ENCODE data around the gene TUBA3E.
"Not testable (repeated sequence)": the region's sequence is repeated elsewhere in the genome, so short reads cannot be mapped to it uniquely, and the experiment has no call there.

GRCh38 chr2:130192451-130192850 is 5.8 kb downstream of the TUBA3E start:
- TF ChIP-seq, protein P1, sequence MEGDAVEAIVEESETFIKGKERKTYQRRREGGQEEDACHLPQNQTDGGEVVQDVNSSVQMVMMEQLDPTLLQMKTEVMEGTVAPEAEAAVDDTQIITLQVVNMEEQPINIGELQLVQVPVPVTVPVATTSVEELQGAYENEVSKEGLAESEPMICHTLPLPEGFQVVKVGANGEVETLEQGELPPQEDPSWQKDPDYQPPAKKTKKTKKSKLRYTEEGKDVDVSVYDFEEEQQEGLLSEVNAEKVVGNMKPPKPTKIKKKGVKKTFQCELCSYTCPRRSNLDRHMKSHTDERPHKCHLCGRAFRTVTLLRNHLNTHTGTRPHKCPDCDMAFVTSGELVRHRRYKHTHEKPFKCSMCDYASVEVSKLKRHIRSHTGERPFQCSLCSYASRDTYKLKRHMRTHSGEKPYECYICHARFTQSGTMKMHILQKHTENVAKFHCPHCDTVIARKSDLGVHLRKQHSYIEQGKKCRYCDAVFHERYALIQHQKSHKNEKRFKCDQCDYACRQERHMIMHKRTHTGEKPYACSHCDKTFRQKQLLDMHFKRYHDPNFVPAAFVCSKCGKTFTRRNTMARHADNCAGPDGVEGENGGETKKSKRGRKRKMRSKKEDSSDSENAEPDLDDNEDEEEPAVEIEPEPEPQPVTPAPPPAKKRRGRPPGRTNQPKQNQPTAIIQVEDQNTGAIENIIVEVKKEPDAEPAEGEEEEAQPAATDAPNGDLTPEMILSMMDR (IDR thresholded peaks at IDR 0.05) = not testable (repeated sequence)
- TF ChIP-seq POLR2A (IDR thresholded peaks at IDR 0.05) = not testable (repeated sequence)

Data from lower leg skin (tissue), 3 donors.